ENCODE results near the gene ENGASE.

DNA sequence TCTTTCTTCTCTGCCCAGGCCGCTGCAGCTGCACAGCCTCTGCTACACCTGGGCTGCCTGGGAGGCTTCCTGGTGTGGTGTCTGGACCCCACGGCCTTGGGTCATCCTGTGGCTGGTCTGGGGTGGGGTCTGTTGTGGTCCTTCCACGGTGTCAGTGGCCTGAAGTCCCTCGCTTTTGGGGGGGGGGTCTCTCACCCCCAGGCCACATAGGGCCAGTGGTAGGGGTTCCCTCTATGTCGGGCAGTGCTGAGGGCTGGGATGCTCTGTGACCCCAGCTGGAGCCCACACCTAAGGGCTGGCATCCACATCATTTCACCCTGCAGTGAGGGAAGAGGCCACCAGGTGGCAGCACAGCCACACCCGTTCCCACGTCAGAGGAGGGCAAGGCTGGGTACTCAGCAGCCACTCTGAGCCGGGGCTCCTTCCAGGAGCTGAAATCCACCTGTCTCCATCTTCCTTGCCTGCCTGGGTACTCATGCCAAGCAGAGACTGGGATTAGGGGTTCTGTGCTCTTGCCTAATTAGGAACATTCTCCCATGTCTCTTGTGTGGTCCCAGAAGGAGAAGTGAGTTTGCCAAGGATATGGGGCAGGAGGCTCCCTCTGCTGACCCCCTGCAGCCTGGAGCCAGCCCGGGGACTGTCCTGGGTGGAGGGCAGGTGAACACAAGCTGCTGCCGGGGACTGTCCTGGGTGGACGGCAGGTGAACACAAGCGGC lies 13.0 kb downstream of the ENGASE start:
- TF ChIP-seq HDAC6 (IDR thresholded peaks at IDR 0.05; ENCODE audit: low read depth, low read length) = no peak
- TF ChIP-seq, protein P1, sequence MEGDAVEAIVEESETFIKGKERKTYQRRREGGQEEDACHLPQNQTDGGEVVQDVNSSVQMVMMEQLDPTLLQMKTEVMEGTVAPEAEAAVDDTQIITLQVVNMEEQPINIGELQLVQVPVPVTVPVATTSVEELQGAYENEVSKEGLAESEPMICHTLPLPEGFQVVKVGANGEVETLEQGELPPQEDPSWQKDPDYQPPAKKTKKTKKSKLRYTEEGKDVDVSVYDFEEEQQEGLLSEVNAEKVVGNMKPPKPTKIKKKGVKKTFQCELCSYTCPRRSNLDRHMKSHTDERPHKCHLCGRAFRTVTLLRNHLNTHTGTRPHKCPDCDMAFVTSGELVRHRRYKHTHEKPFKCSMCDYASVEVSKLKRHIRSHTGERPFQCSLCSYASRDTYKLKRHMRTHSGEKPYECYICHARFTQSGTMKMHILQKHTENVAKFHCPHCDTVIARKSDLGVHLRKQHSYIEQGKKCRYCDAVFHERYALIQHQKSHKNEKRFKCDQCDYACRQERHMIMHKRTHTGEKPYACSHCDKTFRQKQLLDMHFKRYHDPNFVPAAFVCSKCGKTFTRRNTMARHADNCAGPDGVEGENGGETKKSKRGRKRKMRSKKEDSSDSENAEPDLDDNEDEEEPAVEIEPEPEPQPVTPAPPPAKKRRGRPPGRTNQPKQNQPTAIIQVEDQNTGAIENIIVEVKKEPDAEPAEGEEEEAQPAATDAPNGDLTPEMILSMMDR (IDR thresholded peaks at IDR 0.05; ENCODE audit: control extremely low read depth in 1 of 3, insufficient read depth in 1 of 3, low read depth in 1 of 3, low read length in 3 of 3) = peak; percentile 91 to 98 (median 96)
- no peak for TF ChIP-seq POLR2A (IDR thresholded peaks at IDR 0.05; ENCODE audit: control extremely low read depth in 1 of 2, low read depth in 2 of 2, low read length in 2 of 2)
- TF ChIP-seq MAFK (IDR thresholded peaks at IDR 0.05; ENCODE audit: low read depth, low read length) = no peak
- no peak for TF ChIP-seq EZH2 (IDR thresholded peaks at IDR 0.05; ENCODE audit: low read depth, low read length, severe bottlenecking)
- no peak for TF ChIP-seq SIRT6 (IDR thresholded peaks at IDR 0.05; ENCODE audit: low read length)
- no peak for TF ChIP-seq RXRA (IDR thresholded peaks at IDR 0.05; ENCODE audit: insufficient read depth, low read depth, low read length)
- no peak for TF ChIP-seq YY1 (IDR thresholded peaks at IDR 0.05; ENCODE audit: low read depth, low read length)
- peak; percentile 85; the same call in 1 of the 2 replicates for TF ChIP-seq GABPA (IDR thresholded peaks at IDR 0.05; ENCODE audit: borderline replicate concordance, insufficient read depth, low read length)
- no peak for TF ChIP-seq CHD1 (IDR thresholded peaks at IDR 0.05; ENCODE audit: low read depth, low read length)
- no peak for TF ChIP-seq ZNF274 (IDR thresholded peaks at IDR 0.05; ENCODE audit: borderline replicate concordance, extremely low read depth, low read length)
